ENCODE measurements around the gene PIP5K1C.

Gene PIP5K1C

GRCh38 chr19:3721887-3722442 is 21.7 kb upstream of the PIP5K1C start:
- DNase-seq (ENCODE audit: low read depth in 2 of 2) = no peak
- no peak for TF ChIP-seq CTCF (IDR thresholded peaks at IDR 0.05; ENCODE audit: low read depth, low read length)
- peak overlapping the region in 1 of 2 donors; percentile 11 for H3K4me3 ChIP-seq (replicated peaks in 1 of 2; ENCODE audit: low read depth in 2 of 2, low read length in 2 of 2)

GRCh38 chr19:3721131-3721886 is 21.0 kb upstream of the PIP5K1C start:
- no peak for TF ChIP-seq CTCF (IDR thresholded peaks at IDR 0.05; ENCODE audit: low read depth, low read length)
- peak; percentile 83 to 90 for DNase-seq (ENCODE audit: low read depth in 2 of 2)
- H3K4me3 ChIP-seq (replicated peaks in 1 of 2; ENCODE audit: low read depth in 2 of 2, low read length in 2 of 2) = peak overlapping the region in 1 of 2 donors; percentile 11

GRCh38 chr19:3720349-3720917 is 20.2 kb upstream of the PIP5K1C start:
- no peak for TF ChIP-seq CTCF (IDR thresholded peaks at IDR 0.05; ENCODE audit: low read depth, low read length)
- no peak overlapping the region for H3K4me3 ChIP-seq (replicated peaks in 1 of 2; ENCODE audit: low read depth in 2 of 2, low read length in 2 of 2)
- DNase-seq (ENCODE audit: low read depth in 2 of 2) = no peak

- no peak overlapping the region for H3K4me3 ChIP-seq (replicated peaks in 1 of 2; ENCODE audit: low read depth in 2 of 2, low read length in 2 of 2)
- TF ChIP-seq CTCF (IDR thresholded peaks at IDR 0.05; ENCODE audit: low read depth, low read length) = no peak
- no peak for DNase-seq (ENCODE audit: low read depth in 2 of 2)
These were observed 19.6 kb upstream of the PIP5K1C start for GRCh38 chr19:3719868-3720267.

- DNase-seq (ENCODE audit: low read depth in 2 of 2) = no peak
- TF ChIP-seq CTCF (IDR thresholded peaks at IDR 0.05; ENCODE audit: low read depth, low read length) = no peak
- no peak overlapping the region for H3K4me3 ChIP-seq (replicated peaks in 1 of 2; ENCODE audit: low read depth in 2 of 2, low read length in 2 of 2)
These were observed 15.9 kb upstream of the PIP5K1C start for GRCh38 chr19:3716147-3716668.

GRCh38 chr19:3712663-3713611 is 12.7 kb upstream of the PIP5K1C start:
- no peak for TF ChIP-seq CTCF (IDR thresholded peaks at IDR 0.05; ENCODE audit: low read depth, low read length)
- DNase-seq (ENCODE audit: low read depth in 2 of 2) = no peak
- H3K4me3 ChIP-seq (replicated peaks in 1 of 2; ENCODE audit: low read depth in 2 of 2, low read length in 2 of 2) = no peak overlapping the region

Data from cardiac fibroblast (primary cell).